Panc1 (cell line): Measurements from ENCODE around the gene CD48. TPM values are rescaled to one million over a fixed set of nuclear protein-coding genes. Genes with fewer than 3 reads are reported as not detected.

ENCODE experiments used
- ATAC-seq: fragments of 200-7000 bp; cut with Tn5 transposase; 2 replicates; pipeline ENCODE4 v1.9.1; 2020; ENCODE audit warnings: mild to moderate bottlenecking, moderate library complexity
- BruUV-seq: library from RNA; stranded (reverse); fragments of 400-500 nt; replicated peaks from 2 replicates; lab custom pipeline; 2021; lab: Mats Ljungman, UMichigan
- CTCF ChIA-PET: fragments of 300-600 bp; sonication (Branson Sonifier 250); formaldehyde crosslinking; loops from one replicate; lab custom pipeline; 2022; ENCODE audit warnings: antibody characterized with exemption; lab: Charles Lee
- POLR2A ChIA-PET: fragments of 300-600 bp; sonication (Branson Sonifier 250); formaldehyde crosslinking; loops from one replicate; lab custom pipeline; 2022; ENCODE audit warnings: antibody characterized with exemption; lab: Charles Lee
- DNase-seq: peaks from one replicate; pipeline ENCODE4 v3.0.0-alpha.2; 2010; ENCODE audit warnings: low read depth, low spot score
- H3K27ac ChIP-seq: 2 replicates; pipeline ENCODE4 v1.5.1; 2011; ENCODE audit warnings: mild to moderate bottlenecking, low read length, inconsistent platforms
- H3K27me3 ChIP-seq: fragments of 200-500 bp; sonication (Bioruptor generic); 2 replicates; pipeline ENCODE4 v1.6.0; 2014; ENCODE audit warnings: low read length, inconsistent platforms; ENCODE audit not compliant: control insufficient read depth, insufficient read depth
- H3K36me3 ChIP-seq: fragments of 200-500 bp; sonication (Bioruptor generic); 2 replicates; pipeline ENCODE4 v1.5.1; 2014; ENCODE audit warnings: inconsistent platforms, mild to moderate bottlenecking, low read length, moderate library complexity; ENCODE audit not compliant: control insufficient read depth, insufficient read depth
- H3K4me1 ChIP-seq: 2 replicates; pipeline ENCODE4 v1.5.1; 2011; ENCODE audit warnings: inconsistent platforms, mild to moderate bottlenecking, low read length, moderate library complexity; ENCODE audit not compliant: control insufficient read depth, insufficient read depth
- H3K4me3 ChIP-seq, 2 experiments: 2 replicates each; pipeline ENCODE4 v1.5.1; 2011 to 2012; ENCODE audit warnings: low read depth in 2 of 2, low read length in 2 of 2, mild to moderate bottlenecking in 2 of 2, inconsistent platforms in 1 of 2, moderate library complexity in 1 of 2
- H3K9me3 ChIP-seq: fragments of 200-500 bp; sonication (Bioruptor generic); 2 replicates; pipeline ENCODE4 v1.5.1; 2014; ENCODE audit warnings: low read depth, mild to moderate bottlenecking, inconsistent platforms, low read length, moderate library complexity; ENCODE audit not compliant: control insufficient read depth, insufficient read depth
- POLR2AphosphoS5 ChIP-seq: IDR thresholded peaks from 2 replicates; pipeline ENCODE4 v1.6.1; 2012; ENCODE audit warnings: mild to moderate bottlenecking, low read depth, low read length, moderate library complexity
- SIN3A ChIP-seq: IDR thresholded peaks from 2 replicates; pipeline ENCODE4 v1.6.1; 2012; ENCODE audit warnings: low read depth, mild to moderate bottlenecking, low read length, moderate library complexity, borderline replicate concordance; ENCODE audit not compliant: insufficient read depth
- TCF7L2 ChIP-seq: IDR thresholded peaks from 2 replicates; pipeline ENCODE4 v1.6.1; 2011; ENCODE audit warnings: mild to moderate bottlenecking, low read depth, low read length, inconsistent platforms
- in situ Hi-C: cut with HindIII; loops from 2 replicates; pipeline ENCODE4 v1.10.0; 2016; ENCODE audit warnings: low sequenced_read_pairs, low pct_unique_long_range_greater_than_20kb
- intact Hi-C: fragments of 100-400 bp; cut with micrococcal nuclease; formaldehyde crosslinking; loops from one replicate; pipeline ENCODE4 v1.10.0; 2022; ENCODE audit not compliant: unreplicated experiment
- total RNA-seq: library from RNA; stranded (reverse); gene quantifications from one replicate; pipeline ENCODE4 v1.2.1, GENCODE V29; 2021; ENCODE audit not compliant: unreplicated experiment
- TF ChIP-seq, protein P1 (sequence below): fragments of 450-650 bp; IDR thresholded peaks from 2 replicates; pipeline ENCODE4 v1.5.1; 2017; ENCODE audit warnings: mild to moderate bottlenecking
- TF ChIP-seq, protein P2 (sequence below), 2 experiments: IDR thresholded peaks; 2 replicates each; pipeline ENCODE4 v1.6.1; 2011 to 2012; ENCODE audit warnings: low read depth in 2 of 2, control low read depth in 1 of 2, low read length in 1 of 2, mild to moderate bottlenecking in 1 of 2, moderate library complexity in 1 of 2; ENCODE audit not compliant: insufficient read depth in 1 of 2

The CD48 gene
- total RNA-seq, 1 experiment from 2014 or later, result 0.67 TPM

DNA sequence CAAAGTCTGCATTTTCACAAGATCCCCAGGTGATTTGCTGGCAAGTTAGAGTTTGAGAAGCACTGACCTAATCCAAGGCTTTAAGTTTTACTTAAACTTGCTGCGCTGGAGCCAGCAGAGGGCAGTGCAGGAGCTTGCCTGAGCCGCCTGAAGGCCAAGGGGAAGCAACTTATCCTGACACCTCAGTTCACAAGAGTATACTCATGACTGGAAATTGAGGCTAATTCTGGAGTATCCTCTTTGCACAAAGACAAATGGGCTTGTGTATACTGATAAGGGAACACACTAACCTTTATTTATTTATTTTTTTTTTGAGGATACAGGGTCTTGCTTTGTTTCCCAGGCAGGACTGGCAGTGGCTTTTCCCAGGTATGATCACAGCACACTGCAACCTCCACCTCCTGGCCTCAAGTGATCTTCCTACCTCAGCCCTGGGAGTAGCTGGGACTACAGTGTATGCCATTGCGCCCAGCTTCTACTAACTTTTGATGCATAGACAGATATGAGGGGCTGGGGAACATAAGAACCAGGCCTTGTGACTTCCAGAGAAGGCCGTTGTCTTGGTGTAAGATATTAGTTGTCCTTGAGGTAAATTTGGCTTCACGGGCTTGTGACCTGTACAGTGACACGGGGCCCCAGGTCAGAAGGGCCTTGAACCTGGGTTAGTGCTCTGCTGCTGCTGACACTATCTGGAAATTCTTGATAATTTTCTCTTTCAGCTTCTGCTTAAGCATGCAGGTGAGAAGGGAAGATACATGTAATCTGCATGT, 35.8 kb downstream of the CD48 start:
- no peak overlapping the region for H3K4me3 ChIP-seq
- ChIA-PET POLR2A (no interaction called here), CTCF (interaction anchor here (0.7 kb wide), 1 partner anchor 67 kb away, joined by 9 read pairs; no protein-coding TSS in a partner anchor)
- no peak for TF ChIP-seq TCF7L2
- TF ChIP-seq SIN3A, result no peak
- TF ChIP-seq, protein P1, sequence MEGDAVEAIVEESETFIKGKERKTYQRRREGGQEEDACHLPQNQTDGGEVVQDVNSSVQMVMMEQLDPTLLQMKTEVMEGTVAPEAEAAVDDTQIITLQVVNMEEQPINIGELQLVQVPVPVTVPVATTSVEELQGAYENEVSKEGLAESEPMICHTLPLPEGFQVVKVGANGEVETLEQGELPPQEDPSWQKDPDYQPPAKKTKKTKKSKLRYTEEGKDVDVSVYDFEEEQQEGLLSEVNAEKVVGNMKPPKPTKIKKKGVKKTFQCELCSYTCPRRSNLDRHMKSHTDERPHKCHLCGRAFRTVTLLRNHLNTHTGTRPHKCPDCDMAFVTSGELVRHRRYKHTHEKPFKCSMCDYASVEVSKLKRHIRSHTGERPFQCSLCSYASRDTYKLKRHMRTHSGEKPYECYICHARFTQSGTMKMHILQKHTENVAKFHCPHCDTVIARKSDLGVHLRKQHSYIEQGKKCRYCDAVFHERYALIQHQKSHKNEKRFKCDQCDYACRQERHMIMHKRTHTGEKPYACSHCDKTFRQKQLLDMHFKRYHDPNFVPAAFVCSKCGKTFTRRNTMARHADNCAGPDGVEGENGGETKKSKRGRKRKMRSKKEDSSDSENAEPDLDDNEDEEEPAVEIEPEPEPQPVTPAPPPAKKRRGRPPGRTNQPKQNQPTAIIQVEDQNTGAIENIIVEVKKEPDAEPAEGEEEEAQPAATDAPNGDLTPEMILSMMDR, result peak; percentile 94
- H3K4me1 ChIP-seq, result no peaks in the 10 kb centered on the region
- DNase-seq (peak; percentile 42), ATAC-seq (peak; percentile 95)
- BruUV-seq, result no TSS peak
- H3K27me3 ChIP-seq, result peaks cover 12% of the 10 kb centered on the region; the same call in 1 of the 2 replicates
- no peaks in the 10 kb centered on the region for H3K9me3 ChIP-seq
- in situ Hi-C loops (no loop called here), intact Hi-C loops (loop anchor here (5.0 kb wide), 1 partner anchor 276 kb away; the partner anchor contains the start of gene ITLN2)
- no peaks in the 10 kb centered on the region for H3K36me3 ChIP-seq
- no peak overlapping the region for H3K27ac ChIP-seq

DNA sequence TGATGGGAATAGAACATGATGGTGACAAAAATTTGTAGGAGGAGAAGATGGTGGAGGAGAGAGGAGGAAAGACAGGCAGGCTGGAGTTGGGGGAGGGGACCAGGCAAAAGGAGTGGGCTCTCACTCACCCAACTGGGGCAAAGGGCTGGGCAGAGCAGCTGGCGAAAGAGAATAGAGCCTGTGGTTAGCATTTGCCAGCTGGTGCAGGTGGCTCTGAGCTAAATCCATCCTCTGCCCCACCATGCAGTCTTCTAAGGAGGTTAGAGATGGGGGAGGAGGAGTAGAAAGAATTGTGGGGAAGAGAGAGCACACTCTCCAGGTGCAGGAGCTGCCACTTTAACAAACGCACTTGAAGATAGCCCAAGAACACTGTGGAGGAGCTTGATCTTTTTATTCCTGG, 37.2 kb downstream of the CD48 start:
- H3K27me3 ChIP-seq, result peaks cover 12% of the 10 kb centered on the region; the same call in 1 of the 2 replicates
- no TSS peak for BruUV-seq

More for the DNA sequence above, 37.2 kb downstream of the CD48 start:
- no peaks in the 10 kb centered on the region for H3K9me3 ChIP-seq
- no peak overlapping the region for H3K4me3 ChIP-seq
- H3K4me1 ChIP-seq, result no peaks in the 10 kb centered on the region
- H3K27ac ChIP-seq, result no peak overlapping the region
- in situ Hi-C loops, result no loop called here
- POLR2A ChIA-PET, result no interaction called here
- no peaks in the 10 kb centered on the region for H3K36me3 ChIP-seq
- TF ChIP-seq TCF7L2 (no peak), SIN3A (no peak), POLR2AphosphoS5 (no peak)
- TF ChIP-seq, protein P1, result no peak
- TF ChIP-seq, protein P2, sequence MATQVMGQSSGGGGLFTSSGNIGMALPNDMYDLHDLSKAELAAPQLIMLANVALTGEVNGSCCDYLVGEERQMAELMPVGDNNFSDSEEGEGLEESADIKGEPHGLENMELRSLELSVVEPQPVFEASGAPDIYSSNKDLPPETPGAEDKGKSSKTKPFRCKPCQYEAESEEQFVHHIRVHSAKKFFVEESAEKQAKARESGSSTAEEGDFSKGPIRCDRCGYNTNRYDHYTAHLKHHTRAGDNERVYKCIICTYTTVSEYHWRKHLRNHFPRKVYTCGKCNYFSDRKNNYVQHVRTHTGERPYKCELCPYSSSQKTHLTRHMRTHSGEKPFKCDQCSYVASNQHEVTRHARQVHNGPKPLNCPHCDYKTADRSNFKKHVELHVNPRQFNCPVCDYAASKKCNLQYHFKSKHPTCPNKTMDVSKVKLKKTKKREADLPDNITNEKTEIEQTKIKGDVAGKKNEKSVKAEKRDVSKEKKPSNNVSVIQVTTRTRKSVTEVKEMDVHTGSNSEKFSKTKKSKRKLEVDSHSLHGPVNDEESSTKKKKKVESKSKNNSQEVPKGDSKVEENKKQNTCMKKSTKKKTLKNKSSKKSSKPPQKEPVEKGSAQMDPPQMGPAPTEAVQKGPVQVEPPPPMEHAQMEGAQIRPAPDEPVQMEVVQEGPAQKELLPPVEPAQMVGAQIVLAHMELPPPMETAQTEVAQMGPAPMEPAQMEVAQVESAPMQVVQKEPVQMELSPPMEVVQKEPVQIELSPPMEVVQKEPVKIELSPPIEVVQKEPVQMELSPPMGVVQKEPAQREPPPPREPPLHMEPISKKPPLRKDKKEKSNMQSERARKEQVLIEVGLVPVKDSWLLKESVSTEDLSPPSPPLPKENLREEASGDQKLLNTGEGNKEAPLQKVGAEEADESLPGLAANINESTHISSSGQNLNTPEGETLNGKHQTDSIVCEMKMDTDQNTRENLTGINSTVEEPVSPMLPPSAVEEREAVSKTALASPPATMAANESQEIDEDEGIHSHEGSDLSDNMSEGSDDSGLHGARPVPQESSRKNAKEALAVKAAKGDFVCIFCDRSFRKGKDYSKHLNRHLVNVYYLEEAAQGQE (IDR thresholded peaks at IDR 0.05; ENCODE audit: insufficient read depth in 1 of 2, low read depth in 2 of 2, low read length in 1 of 2), result no peak
- no peak for ATAC-seq
- intact Hi-C loops, result no loop called here
- CTCF ChIA-PET, result no interaction called here
- DNase-seq, result no peak
